Hematopoietic multipotent progenitor cell treated with erythropoietin and hydrocortisone succinate and interleukin-3 and kit ligand, for 8 days (in vitro differentiated cells): Measurements from ENCODE around the gene RAE1.
A peak's percentile ranks its signal among the peaks of the same experiment; 100 is the strongest.

Experiments used
- DNase-seq: peaks from one replicate; pipeline ENCODE4 v3.0.0-alpha.2; 2015

RAE1 gene

GRCh38 chr20:57374343-57374930 is 23.4 kb downstream of the RAE1 start:
- DNase-seq, result no peak

- DNase-seq, result no peak
These were observed 24.0 kb downstream of the RAE1 start for GRCh38 chr20:57374931-57375651.

- DNase-seq, result no peak
These were observed 24.7 kb downstream of the RAE1 start for GRCh38 chr20:57375652-57376230.

- DNase-seq, result no peak
These were observed 26.3 kb downstream of the RAE1 start for GRCh38 chr20:57377350-57377749.

- DNase-seq, result no peak
These were observed 27.1 kb downstream of the RAE1 start for GRCh38 chr20:57378107-57378506.

GRCh38 chr20:57378646-57379262 is 27.7 kb downstream of the RAE1 start:
- DNase-seq, result no peak

GRCh38 chr20:57379263-57379647 is 28.2 kb downstream of the RAE1 start:
- DNase-seq, result peak; percentile 16

- DNase-seq, result no peak
These were observed 29.2 kb downstream of the RAE1 start for GRCh38 chr20:57380081-57380750.

GRCh38 chr20:57381596-57382503 is 30.8 kb downstream of the RAE1 start:
- peak; percentile 88 for DNase-seq

GRCh38 chr20:57382516-57382915 is 31.5 kb downstream of the RAE1 start:
- DNase-seq, result no peak

- no peak for DNase-seq
These were observed 32.6 kb downstream of the RAE1 start for GRCh38 chr20:57383447-57384347.

GRCh38 chr20:57384486-57384885 is 33.4 kb downstream of the RAE1 start:
- DNase-seq, result no peak

GRCh38 chr20:57384953-57385761 is 34.1 kb downstream of the RAE1 start:
- no peak for DNase-seq

GRCh38 chr20:57385940-57386339 is 34.9 kb downstream of the RAE1 start:
- no peak for DNase-seq

GRCh38 chr20:57386762-57387161 is 35.7 kb downstream of the RAE1 start:
- DNase-seq, result no peak

GRCh38 chr20:57387463-57387862 is 36.4 kb downstream of the RAE1 start:
- no peak for DNase-seq

GRCh38 chr20:57387945-57388371 is 36.9 kb downstream of the RAE1 start:
- DNase-seq, result no peak

- DNase-seq, result peak; percentile 85
These were observed 38.1 kb downstream of the RAE1 start for GRCh38 chr20:57388953-57389694.
